Natural killer cell treated with Interleukin-12 subunit alpha and Interleukin-12 subunit beta and Interleukin-15 and Interleukin-18, amount 100 ng/mL, for 72 hours (primary cell): ENCODE results near the gene SMIM23. TPM values are rescaled to one million over a fixed set of nuclear protein-coding genes. Genes with fewer than 3 reads are reported as not detected.
"Not testable (repeated sequence)": the region's sequence is repeated elsewhere in the genome, so short reads cannot be mapped to it uniquely, and the experiment has no call there.

Experiments
- ATAC-seq, 2 donors: fragments of 150-1000 bp; cut with Tn5 transposase in 1 of 2; sonication (Bioruptor Pico), chemical (Tn5 transposase) in 1 of 2; 2 replicates each; pipeline ENCODE4 v1.10.0; 2021
- DNase-seq: peaks from one replicate; pipeline ENCODE4 v3.0.0; 2022; ENCODE audit warnings: low spot score
- H3K27ac Mint-ChIP-seq, 2 donors: 1 replicate in 1 of 2; 2 replicates in 1 of 2; pipeline ENCODE4 v1.8.0; 2022; ENCODE audit warnings: mixed read lengths in 2 of 2, mild to moderate bottlenecking in 1 of 2, moderate library complexity in 1 of 2
- H3K27me3 Mint-ChIP-seq, 2 donors: 1 replicate in 1 of 2; 2 replicates in 1 of 2; pipeline ENCODE4 v1.8.0; 2022; ENCODE audit warnings: mixed read lengths in 2 of 2
- H3K36me3 Mint-ChIP-seq: one replicate; pipeline ENCODE4 v1.8.0; 2022; ENCODE audit warnings: mixed read lengths
- H3K4me1 Mint-ChIP-seq, 2 donors: 1 replicate in 1 of 2; 2 replicates in 1 of 2; pipeline ENCODE4 v1.8.0; 2022; ENCODE audit warnings: low read depth in 2 of 2, mixed read lengths in 2 of 2, mild to moderate bottlenecking in 1 of 2
- H3K4me3 Mint-ChIP-seq: one replicate; pipeline ENCODE4 v1.8.0; 2022; ENCODE audit warnings: mixed read lengths
- H3K9me3 Mint-ChIP-seq: 2 replicates; pipeline ENCODE4 v1.8.0; 2022; ENCODE audit warnings: mixed read lengths
- total RNA-seq, 2 donors: library from RNA; stranded (reverse); gene quantifications; one replicate each; pipeline ENCODE4 v1.2.3, GENCODE V29; 2022

The SMIM23 gene
- total RNA-seq, 2 donors from 2014 or later = not detected

DNA sequence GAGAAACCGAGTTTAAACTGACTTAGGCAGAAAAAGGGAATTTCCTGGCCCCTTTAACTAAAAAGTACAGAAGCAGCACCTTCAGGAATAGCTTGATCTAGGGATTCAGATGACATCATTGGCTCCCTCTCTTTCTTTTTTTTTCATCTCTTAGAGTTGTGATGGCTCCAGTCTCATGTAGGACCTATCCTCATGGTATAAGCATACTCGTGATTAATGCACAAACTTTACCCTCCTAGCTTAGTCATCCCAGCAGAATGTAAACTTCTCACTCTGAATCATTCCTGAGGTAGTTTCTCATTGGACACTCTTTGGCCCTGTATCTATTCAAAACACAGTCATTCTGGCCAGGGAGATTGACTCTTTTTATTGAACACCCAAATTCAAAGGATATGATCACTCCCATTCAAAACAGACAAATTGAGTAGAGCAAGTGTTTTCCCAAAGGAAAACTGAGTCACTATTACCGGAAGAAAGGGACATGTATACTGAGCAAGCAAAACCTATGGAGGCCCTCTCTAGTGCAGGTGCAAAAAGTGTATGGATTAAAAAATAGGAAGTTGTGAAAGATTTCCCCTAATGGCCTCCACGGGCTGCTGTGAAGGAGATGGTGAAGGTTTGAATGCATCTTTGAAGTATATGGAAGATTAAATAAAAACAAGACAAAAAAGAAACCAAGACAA, 27.6 kb upstream of the SMIM23 start:
- Mint-ChIP-seq H3K4me3 (no peak overlapping the region), H3K9me3 (no peaks in the 10 kb centered on the region), H3K4me1 (no peaks in the 10 kb centered on the region), H3K36me3 (no peaks in the 10 kb centered on the region), H3K27ac (no peak overlapping the region), H3K27me3 (peaks cover 16 to 28% of the 10 kb centered on the region in 2 donors)
- peak in 1 of 2 donors; percentile 65 for ATAC-seq
- no peak for DNase-seq

DNA sequence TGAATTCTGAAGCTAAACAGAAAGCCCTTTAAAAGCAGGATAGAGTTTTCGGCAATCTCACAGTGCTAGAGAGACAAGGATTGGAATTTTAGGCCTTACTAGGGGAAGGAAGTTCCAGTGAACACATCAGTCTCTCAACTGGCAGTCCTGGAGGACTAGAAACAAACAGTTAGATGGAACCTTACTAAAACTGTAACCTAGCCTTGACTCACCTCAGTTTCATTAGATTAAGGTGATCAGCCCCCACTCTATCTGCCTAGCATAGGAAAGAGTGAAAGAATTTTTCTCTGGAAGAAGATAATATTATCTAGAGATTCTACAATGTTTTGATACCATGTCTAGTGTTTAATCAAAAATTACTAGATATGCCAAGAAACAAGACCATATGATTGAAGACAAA, 25.8 kb upstream of the SMIM23 start:
- ATAC-seq (no peak), DNase-seq (no peak)
- Mint-ChIP-seq H3K27ac (no peak overlapping the region), H3K27me3 (peaks cover 21 to 38% of the 10 kb centered on the region in 2 donors), H3K9me3 (no peaks in the 10 kb centered on the region), H3K4me3 (no peak overlapping the region), H3K4me1 (no peaks in the 10 kb centered on the region), H3K36me3 (no peaks in the 10 kb centered on the region)

DNA sequence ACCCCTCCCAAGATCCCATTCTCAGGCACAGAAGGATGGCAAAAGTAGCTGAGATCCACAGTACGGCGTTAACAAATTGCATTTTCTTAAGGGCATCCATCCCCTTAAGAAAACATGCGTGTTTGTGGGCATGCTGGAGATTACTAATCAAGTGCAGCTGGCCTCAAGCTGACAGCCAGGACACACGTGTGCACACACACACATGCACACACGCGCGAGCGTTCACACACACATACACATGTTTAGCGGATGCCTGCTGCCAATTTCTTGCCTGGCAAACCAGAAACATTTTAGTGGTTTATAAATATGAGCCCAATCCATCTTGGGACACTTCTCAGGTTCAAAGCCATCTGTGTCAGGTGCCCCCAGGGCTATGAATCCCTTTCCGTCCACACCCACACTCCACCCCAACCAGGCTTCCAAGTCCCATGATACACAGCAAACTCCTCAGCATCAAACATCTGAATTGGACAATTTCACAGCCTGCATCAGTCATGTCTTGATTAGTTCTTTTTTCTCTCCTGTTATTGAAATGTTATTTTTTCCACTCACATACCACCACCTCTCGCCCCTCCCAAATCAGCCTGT, 23.5 kb upstream of the SMIM23 start:
- no peak overlapping the region for H3K4me3 Mint-ChIP-seq
- DNase-seq (no peak), ATAC-seq (no peak)
- peaks cover 33 to 38% of the 10 kb centered on the region in 2 donors for H3K27me3 Mint-ChIP-seq
- H3K4me1 Mint-ChIP-seq = no peaks in the 10 kb centered on the region
- H3K36me3 Mint-ChIP-seq = peaks cover 6% of the 10 kb centered on the region
- no peak overlapping the region for H3K27ac Mint-ChIP-seq
- H3K9me3 Mint-ChIP-seq = no peaks in the 10 kb centered on the region

DNA sequence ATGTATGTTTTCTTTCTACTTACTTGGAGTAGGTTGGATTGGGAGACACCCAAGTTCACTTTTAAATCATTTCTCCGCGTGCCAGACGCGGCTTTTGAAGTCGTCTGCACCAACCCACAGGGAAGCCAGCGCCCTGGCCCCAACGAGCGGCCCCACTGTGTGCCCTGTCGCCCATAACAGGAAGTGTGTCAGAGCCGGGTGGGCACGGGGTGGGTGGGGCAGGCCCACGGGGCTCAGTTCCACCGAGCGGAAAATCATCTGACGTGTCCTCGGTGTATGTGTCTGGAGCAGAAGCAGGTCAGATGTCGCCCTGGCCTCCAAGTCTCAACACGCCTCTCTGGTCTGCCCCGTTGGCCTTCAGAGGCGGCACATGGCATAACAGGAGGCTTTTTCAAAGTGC, 22.7 kb upstream of the SMIM23 start:
- peaks cover 6% of the 10 kb centered on the region for H3K36me3 Mint-ChIP-seq
- H3K4me1 Mint-ChIP-seq = no peaks in the 10 kb centered on the region
- no peaks in the 10 kb centered on the region for H3K9me3 Mint-ChIP-seq
- no peak overlapping the region for H3K4me3 Mint-ChIP-seq
- DNase-seq = no peak
- peaks cover 29 to 30% of the 10 kb centered on the region in 2 donors for H3K27me3 Mint-ChIP-seq
- no peak overlapping the region for H3K27ac Mint-ChIP-seq
- no peak for ATAC-seq

DNA sequence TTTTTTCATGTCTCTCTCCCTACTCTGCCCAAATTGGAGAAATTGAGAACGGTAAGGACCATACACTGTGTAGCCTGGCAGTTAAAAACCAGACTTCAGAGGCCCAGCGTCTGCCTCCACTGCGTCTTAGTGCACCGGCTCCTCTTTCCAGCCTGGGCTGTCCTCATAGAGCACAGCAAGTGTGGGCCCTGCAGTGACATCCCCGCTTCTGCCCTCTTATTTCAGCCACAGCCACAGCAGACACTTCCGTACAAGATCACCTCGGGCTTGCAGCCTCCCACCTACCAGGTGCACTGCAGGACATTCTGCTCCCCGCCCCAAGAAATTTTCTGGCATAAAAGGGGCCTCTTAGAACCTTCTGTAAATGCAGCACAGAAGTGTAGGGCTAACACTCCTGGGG, 21.4 kb upstream of the SMIM23 start:
- DNase-seq (no peak), ATAC-seq (no peak)
- Mint-ChIP-seq H3K27me3 (peaks cover 26 to 28% of the 10 kb centered on the region in 2 donors), H3K27ac (no peak overlapping the region), H3K4me1 (no peaks in the 10 kb centered on the region), H3K4me3 (no peak overlapping the region), H3K9me3 (no peaks in the 10 kb centered on the region), H3K36me3 (peaks cover 6% of the 10 kb centered on the region)

DNA sequence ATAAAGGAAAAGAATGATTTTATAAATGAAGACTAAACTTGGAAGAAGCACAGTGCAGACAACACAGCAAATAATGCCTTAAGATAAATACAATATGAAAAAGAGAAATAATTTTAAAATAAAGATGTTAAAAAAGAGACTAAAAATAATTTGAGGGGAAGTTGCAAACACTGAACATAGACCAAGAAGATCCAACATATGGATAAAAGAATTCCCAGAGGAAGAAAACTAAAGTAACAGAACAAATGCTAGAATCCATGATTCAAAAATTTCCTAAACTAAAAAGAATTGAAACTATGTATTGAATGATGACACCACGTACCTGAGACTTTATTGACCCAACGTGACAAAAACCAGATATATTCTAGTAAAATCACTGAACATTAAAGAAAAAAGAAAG, 18.7 kb upstream of the SMIM23 start:
- no peaks in the 10 kb centered on the region for H3K4me1 Mint-ChIP-seq
- H3K9me3 Mint-ChIP-seq = no peaks in the 10 kb centered on the region
- H3K27ac Mint-ChIP-seq = no peak overlapping the region
- peaks cover 6% of the 10 kb centered on the region for H3K36me3 Mint-ChIP-seq
- ATAC-seq = no peak
- no peak for DNase-seq
- peaks cover 35 to 36% of the 10 kb centered on the region in 2 donors for H3K27me3 Mint-ChIP-seq
- H3K4me3 Mint-ChIP-seq = no peak overlapping the region

DNA sequence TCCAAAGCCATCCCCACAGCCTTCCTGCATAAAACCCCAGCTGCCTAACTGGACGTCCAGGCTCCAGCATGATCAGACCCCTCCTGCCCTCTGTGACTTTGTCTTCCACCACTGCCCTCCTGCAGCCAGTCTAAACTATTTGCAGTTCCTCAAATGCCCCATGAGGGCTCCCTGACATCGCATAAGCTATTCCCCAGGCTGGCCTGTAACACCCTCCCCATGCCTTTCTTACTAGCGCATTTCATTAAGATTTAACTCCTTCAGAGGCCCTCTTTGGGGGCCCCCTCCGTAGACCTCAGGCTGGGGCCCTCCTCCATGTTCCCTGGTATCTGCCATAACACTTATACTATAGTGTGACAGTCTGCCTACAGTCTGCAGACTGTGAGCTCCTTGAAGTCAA, 15.5 kb upstream of the SMIM23 start:
- ATAC-seq (no peak), DNase-seq (no peak)
- peaks cover 6% of the 10 kb centered on the region for H3K36me3 Mint-ChIP-seq
- H3K27ac Mint-ChIP-seq = no peak overlapping the region
- no peaks in the 10 kb centered on the region for H3K4me1 Mint-ChIP-seq
- H3K9me3 Mint-ChIP-seq = no peaks in the 10 kb centered on the region
- no peak overlapping the region for H3K4me3 Mint-ChIP-seq
- peaks cover 21 to 24% of the 10 kb centered on the region in 2 donors for H3K27me3 Mint-ChIP-seq

DNA sequence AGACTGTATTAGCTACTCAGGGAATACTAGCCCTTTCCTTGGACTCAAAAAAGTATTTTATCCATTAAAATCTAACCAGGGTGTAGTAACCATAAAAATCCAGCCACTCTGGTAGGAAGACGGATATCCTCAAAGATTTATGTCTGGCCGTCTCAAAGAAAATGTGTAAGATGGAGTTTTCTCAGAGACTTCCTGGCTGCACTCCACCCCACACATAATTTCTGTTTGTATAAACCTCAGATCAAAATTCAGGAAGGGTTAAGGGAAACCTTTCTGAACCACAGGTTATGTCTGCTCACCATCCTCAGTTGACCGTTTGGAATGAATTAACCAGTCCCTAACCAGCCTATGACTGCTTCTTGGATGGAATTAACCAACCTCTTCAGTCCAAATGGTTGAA, 13.8 kb upstream of the SMIM23 start:
- Mint-ChIP-seq H3K36me3 (no peaks in the 10 kb centered on the region), H3K27ac (no peak overlapping the region), H3K4me1 (no peaks in the 10 kb centered on the region), H3K4me3 (no peak overlapping the region), H3K27me3 (peaks cover 9 to 17% of the 10 kb centered on the region in 2 donors), H3K9me3 (no peaks in the 10 kb centered on the region)
- DNase-seq = no peak
- ATAC-seq = no peak

DNA sequence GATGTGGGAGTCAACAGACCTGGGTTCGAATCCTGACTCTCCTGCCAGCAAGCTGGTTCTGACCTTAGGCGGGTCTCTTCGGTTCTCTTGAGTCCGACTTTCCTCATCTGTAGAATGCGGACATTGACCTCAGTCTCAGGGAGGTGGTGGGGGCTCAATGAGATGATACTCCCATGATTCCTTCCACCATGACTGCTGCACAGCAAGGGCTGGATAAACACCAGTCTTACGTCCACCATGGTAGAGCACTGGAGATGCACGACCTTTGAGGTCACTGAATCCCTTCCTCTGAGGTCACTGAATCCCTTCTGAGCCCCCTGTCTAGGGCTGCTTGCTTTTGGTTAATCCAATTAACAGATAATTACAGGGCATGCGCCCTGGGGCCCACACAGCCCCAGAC, 12.5 kb upstream of the SMIM23 start:
- H3K36me3 Mint-ChIP-seq = no peaks in the 10 kb centered on the region
- peaks cover 9 to 13% of the 10 kb centered on the region in 2 donors for H3K27me3 Mint-ChIP-seq
- H3K4me1 Mint-ChIP-seq = no peaks in the 10 kb centered on the region
- H3K27ac Mint-ChIP-seq = no peak overlapping the region
- DNase-seq (no peak), ATAC-seq (no peak)
- no peak overlapping the region for H3K4me3 Mint-ChIP-seq
- no peaks in the 10 kb centered on the region for H3K9me3 Mint-ChIP-seq

DNA sequence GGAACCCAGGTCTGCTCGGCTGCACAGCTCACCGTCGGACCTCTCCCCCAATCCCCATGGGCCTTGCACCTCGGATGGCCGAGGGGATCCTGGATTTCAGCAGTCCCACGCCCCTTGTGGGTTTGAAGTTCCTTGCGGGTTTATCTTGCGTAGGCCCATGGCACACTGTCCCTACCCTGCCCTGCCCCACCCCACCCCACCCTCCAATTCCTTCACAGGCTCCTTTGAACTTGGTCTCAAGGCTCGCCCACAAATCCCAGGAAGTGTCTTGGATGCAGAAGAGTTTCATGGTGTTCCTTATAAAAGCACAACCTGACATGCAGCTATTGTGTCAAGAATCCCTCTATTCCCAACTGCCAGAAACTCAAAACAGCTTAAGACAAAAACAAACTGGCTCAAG, 11.2 kb upstream of the SMIM23 start:
- Mint-ChIP-seq H3K36me3 (no peaks in the 10 kb centered on the region), H3K4me3 (no peak overlapping the region), H3K27me3 (peaks cover 13 to 14% of the 10 kb centered on the region in 2 donors), H3K9me3 (no peaks in the 10 kb centered on the region), H3K27ac (no peak overlapping the region), H3K4me1 (no peaks in the 10 kb centered on the region)
- ATAC-seq = peak in 1 of 2 donors; percentile 40
- no peak for DNase-seq

DNA sequence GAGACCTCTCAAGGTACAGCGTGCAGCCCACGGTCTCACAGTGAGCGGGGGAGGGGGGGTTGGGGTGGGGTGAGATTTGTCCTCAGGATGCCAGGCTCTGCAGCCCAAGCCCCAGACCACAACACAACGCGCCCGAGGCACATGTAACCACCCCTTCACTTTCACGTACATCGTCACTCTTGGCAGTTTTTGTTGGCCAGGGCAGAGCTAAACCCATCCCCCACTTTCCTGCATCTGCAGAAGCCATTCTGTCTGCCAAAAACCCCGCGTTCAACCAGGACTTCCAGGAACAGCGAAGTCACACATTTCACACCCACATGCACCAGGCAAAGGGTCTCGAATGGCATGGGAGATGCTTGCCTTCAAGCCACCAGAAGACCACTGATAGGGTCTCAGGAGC, 9.4 kb upstream of the SMIM23 start:
- Mint-ChIP-seq H3K27ac (no peak overlapping the region), H3K4me3 (no peak overlapping the region)
- no peak for ATAC-seq

DNA sequence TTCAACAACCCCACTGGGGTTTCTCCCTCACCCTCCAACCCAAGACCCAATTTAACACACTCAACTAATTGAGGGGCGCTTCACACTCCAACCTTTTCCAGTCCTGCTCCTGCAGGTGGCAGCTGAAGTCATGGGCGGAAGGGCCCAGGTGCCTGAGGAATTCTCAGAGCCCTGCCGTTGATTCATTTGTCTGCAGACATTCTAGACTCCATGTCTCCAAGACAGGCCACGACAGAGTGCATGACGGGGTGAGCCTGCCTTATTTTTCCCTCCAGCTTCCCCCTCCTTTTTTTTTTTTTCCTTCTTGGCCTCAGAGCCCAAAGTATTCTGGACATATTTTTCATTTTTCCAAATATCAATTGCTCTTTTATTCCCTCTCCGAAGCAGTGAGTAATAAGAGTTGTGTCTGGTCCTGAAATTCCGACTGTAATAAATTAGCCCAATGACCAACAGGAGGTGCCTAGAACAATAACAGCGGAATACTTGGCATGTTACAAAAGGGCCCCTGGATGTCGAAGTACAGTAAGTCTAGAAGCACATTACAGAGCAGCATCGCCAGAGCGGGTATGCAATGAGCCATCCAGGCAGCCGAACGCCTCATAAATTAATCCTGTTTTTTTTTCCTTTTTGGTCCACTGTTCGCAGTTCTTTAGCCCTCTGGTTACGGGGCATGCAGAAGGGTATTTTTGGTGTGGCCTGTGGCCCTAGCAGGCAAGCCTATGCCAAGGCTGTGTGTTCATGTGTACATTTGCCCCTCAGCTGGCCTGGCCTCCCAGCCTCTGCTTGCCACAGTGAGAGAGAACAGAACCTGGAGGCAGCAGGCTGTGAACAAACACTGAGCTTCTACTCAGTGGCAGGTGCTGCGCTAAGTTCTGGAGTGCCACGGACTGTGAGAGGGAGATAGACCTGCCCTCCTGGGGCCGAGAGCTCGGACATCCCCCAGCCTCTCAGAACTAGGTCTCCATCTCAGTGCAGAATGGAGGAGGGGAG, 8.6 kb upstream of the SMIM23 start:
- no peak overlapping the region for H3K4me3 Mint-ChIP-seq
- DNase-seq (no peak), ATAC-seq (peak in 1 of 2 donors; percentile 19)
- no peaks in the 10 kb centered on the region for H3K36me3 Mint-ChIP-seq
- peaks cover 13% of the 10 kb centered on the region in 2 donors for H3K27me3 Mint-ChIP-seq
- no peak overlapping the region for H3K27ac Mint-ChIP-seq
- no peaks in the 10 kb centered on the region for H3K4me1 Mint-ChIP-seq
- no peaks in the 10 kb centered on the region for H3K9me3 Mint-ChIP-seq

More for the DNA sequence above, 9.4 kb upstream of the SMIM23 start:
- Mint-ChIP-seq H3K9me3 (no peaks in the 10 kb centered on the region), H3K36me3 (no peaks in the 10 kb centered on the region), H3K27me3 (peaks cover 10 to 13% of the 10 kb centered on the region in 2 donors), H3K4me1 (no peaks in the 10 kb centered on the region)
- DNase-seq = no peak

DNA sequence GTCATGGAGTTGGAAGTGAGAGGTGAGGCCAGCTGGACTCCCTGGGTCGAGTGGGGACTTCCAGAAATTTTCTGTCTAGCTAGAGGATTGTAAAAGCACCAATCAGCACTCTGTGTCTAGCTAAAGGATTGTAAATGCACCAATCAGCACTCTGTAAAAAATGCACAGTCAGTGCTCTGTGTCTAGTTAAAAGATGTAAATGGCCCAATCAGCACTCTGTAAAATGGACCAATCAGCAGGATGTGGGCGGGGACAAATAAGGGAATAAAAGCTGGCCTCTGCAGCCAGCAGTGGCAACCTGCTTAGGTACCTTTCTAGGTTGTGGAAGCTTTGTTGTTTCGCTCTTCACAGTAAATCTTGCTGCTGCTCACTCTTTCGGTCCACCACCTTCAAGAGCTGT, 3.9 kb upstream of the SMIM23 start:
- H3K36me3 Mint-ChIP-seq, H3K4me3 Mint-ChIP-seq, H3K9me3 Mint-ChIP-seq, H3K4me1 Mint-ChIP-seq, H3K27ac Mint-ChIP-seq, ATAC-seq, DNase-seq: not testable (repeated sequence)
- H3K27me3 Mint-ChIP-seq = peaks cover 27 to 28% of the 10 kb centered on the region in 2 donors
